ENCODE data around the gene ACD. TPM values are rescaled to one million over a fixed set of nuclear protein-coding genes. Genes with fewer than 3 reads are reported as not detected.
"Not testable (repeated sequence)": the region's sequence is repeated elsewhere in the genome, so short reads cannot be mapped to it uniquely, and the experiment has no call there.

The ACD gene
- total RNA-seq, 2 donors from 2014 or later: 11.8 to 27.5 TPM

- H3K9me3 ChIP-seq: no peaks in the 10 kb centered on the region
- H3K27ac ChIP-seq: peak overlapping the region; percentile 47
- peak; percentile 51 for DNase-seq
- intact Hi-C loops (cut with DNase I): no loop called here
- TF ChIP-seq CTCF (IDR thresholded peaks at IDR 0.05): no peak
- no peaks in the 10 kb centered on the region for H3K4me1 ChIP-seq
- no peak overlapping the region for H3K4me3 ChIP-seq
- no peaks in the 10 kb centered on the region for H3K36me3 ChIP-seq
- peak overlapping the region in 1 of 2 donors; percentile 46 for H3K9ac ChIP-seq (ENCODE audit: low read depth in 2 of 2, low read length in 2 of 2)
- H3K27me3 ChIP-seq: no peaks in the 10 kb centered on the region
Measured at GRCh38 chr16:67697422-67698185, 37.5 kb upstream of the ACD start.

GRCh38 chr16:67694611-67695010, 34.6 kb upstream of the ACD start:
- Histone ChIP-seq H3K27me3 (no peaks in the 10 kb centered on the region), H3K9me3 (no peaks in the 10 kb centered on the region), H3K4me3 (no peak overlapping the region), H3K9ac (ENCODE audit: low read depth in 2 of 2, low read length in 2 of 2) (no peak overlapping the region), H3K4me1 (no peaks in the 10 kb centered on the region), H3K36me3 (no peaks in the 10 kb centered on the region), H3K27ac (no peak overlapping the region)
- TF ChIP-seq CTCF (IDR thresholded peaks at IDR 0.05): no peak
- intact Hi-C loops (cut with DNase I): no loop called here
- DNase-seq: no peak

- H3K4me3 ChIP-seq; H3K9ac ChIP-seq (ENCODE audit: low read depth in 2 of 2, low read length in 2 of 2); H3K27me3 ChIP-seq; H3K9me3 ChIP-seq; H3K27ac ChIP-seq; intact Hi-C loops (cut with DNase I); DNase-seq; H3K4me1 ChIP-seq; H3K36me3 ChIP-seq: not testable (repeated sequence)
Measured at GRCh38 chr16:67693517-67694285, 33.6 kb upstream of the ACD start.

- Histone ChIP-seq H3K27ac (no peak overlapping the region), H3K27me3 (no peaks in the 10 kb centered on the region), H3K9ac (ENCODE audit: low read depth in 2 of 2, low read length in 2 of 2) (no peak overlapping the region), H3K36me3 (no peaks in the 10 kb centered on the region), H3K4me3 (no peak overlapping the region), H3K9me3 (no peaks in the 10 kb centered on the region), H3K4me1 (no peaks in the 10 kb centered on the region)
- intact Hi-C loops (cut with DNase I): loop anchor here (10.0 kb wide), 1 partner anchor 369 kb away; no protein-coding TSS in a partner anchor
- TF ChIP-seq CTCF (IDR thresholded peaks at IDR 0.05): no peak
- no peak for DNase-seq
Measured at GRCh38 chr16:67685388-67686112, 25.5 kb upstream of the ACD start.

- TF ChIP-seq CTCF (IDR thresholded peaks at IDR 0.05): no peak
- Histone ChIP-seq H3K4me3 (no peak overlapping the region), H3K27me3 (no peaks in the 10 kb centered on the region), H3K36me3 (no peaks in the 10 kb centered on the region), H3K27ac (no peak overlapping the region), H3K9ac (ENCODE audit: low read depth in 2 of 2, low read length in 2 of 2) (no peak overlapping the region), H3K9me3 (no peaks in the 10 kb centered on the region), H3K4me1 (no peaks in the 10 kb centered on the region)
- no peak for DNase-seq
- intact Hi-C loops (cut with DNase I): loop anchor here (10.0 kb wide), 1 partner anchor 371 kb away; no protein-coding TSS in a partner anchor
Measured at GRCh38 chr16:67683767-67684166, 23.7 kb upstream of the ACD start.

All from colonic mucosa (tissue), 4 donors.